Right hindlimb (tissue), 1 donor: ENCODE measurements around the gene ARHGEF11.

Experiments
- DNase-seq: peaks from one replicate; pipeline ENCODE4 v3.0.0-alpha.2; 2018

ARHGEF11 gene

GRCh38 chr1:156998840-156999500 lies 46.6 kb downstream of the ARHGEF11 start:
- no peak for DNase-seq

GRCh38 chr1:156998301-156998700 lies 47.2 kb downstream of the ARHGEF11 start:
- DNase-seq: no peak

DNA sequence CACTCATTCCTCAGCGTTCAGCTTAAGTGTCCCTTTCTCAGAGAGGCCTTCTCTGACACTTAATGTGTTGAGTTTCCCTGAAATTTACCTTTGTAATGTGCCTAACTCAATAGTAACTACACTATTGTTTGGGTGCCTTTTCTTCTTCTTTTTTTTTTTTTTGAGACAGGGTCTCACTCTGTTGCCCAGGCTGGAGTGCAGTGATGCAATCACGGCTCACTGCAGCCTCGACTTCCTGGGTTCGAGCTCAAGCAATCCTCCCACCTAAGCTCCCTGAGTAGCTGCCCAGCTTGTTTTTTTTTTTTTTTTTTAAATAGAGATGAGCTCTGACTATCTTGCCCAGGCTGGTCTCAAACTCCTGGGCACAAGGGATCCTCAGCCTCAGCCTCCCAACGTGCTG lies 50.1 kb downstream of the ARHGEF11 start:
- no peak for DNase-seq

GRCh38 chr1:156994277-156994676 lies 51.3 kb downstream of the ARHGEF11 start:
- no peak for DNase-seq

- no peak for DNase-seq
Observed at GRCh38 chr1:156993426-156994147, 52.0 kb downstream of the ARHGEF11 start.

GRCh38 chr1:156992215-156992614 lies 53.3 kb downstream of the ARHGEF11 start:
- DNase-seq: no peak

DNA sequence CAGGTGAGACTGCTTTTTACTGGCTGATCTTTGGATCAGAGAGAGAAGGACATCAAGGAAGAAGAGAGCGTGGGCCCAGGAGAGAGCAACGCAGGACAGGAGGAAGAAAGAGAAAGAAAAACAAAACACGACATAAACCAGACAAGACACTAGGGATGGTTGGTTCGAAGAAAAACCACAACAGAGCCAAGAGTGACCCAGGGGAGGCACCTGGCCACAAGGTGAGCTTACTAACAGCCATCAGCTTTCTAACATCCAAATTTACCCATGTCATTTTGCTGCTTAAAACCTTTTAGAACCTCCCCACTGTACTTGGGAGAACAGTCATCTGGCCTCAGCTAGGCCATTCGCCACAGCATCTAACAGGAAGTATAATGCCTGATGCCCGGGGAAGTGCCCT lies 57.8 kb downstream of the ARHGEF11 start:
- DNase-seq: no peak

GRCh38 chr1:156980551-156980950 lies 65.0 kb downstream of the ARHGEF11 start:
- no peak for DNase-seq

GRCh38 chr1:156975084-156975483 lies 70.5 kb downstream of the ARHGEF11 start:
- no peak for DNase-seq

DNA sequence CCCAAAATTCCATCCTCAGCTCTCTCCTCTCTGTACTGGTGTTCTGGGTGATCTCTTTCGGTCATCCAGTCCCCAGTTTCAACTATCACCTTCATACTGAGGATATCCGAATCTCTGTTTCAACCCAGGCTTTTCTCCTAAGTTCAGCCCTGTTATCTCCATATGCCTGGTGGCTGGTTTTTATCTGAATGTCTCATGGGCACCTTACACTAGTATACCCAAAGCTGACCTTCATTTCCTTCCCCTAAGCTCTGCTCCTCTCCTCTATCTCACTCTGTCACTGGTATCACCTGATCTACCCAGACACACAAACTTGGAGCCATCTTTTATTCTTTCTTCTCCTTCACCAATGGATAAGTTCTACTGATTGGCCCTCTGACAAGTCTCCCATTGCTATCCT lies 72.1 kb downstream of the ARHGEF11 start:
- no peak for DNase-seq

DNA sequence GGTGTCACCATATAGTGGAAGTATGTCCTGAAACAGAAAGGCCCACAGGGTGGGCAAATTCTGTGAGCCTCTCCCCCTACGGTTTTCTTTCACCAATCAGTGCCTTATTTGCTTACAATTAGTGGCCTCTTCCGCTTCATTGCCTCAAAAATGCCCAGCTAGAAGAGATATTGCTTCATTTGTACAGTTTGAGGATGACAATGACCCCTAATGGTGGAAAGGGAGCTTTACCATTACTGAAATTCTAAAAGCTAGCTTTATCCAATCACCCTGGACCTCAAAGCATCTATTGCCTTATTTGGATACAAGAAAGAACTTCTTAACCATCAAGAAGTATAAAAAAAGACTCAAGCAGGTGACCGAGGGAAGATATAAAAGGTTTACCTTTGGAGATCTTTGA lies 75.5 kb downstream of the ARHGEF11 start:
- no peak for DNase-seq

GRCh38 chr1:156969496-156969895 lies 76.0 kb downstream of the ARHGEF11 start:
- DNase-seq: no peak

DNA sequence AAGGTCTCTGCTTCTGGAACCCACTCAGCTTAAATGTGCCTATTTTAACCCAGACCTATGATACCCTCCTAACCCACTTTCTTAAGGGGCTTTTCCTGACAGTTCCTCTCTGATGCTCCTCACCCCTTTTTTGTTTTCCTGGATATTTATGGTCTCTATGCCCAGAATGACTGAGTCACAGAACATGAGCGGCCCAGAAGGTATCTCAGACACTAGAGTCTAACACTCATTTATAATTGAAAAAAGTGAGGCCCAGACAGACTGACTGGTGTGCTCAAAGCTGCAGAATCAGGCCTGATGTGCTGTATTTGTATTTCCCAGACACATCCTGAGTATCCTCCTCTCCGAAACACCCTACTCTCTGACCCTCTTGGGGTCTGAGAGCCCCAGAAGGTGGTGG lies 81.1 kb downstream of the ARHGEF11 start:
- DNase-seq: no peak

GRCh38 chr1:156963621-156964020 lies 81.9 kb downstream of the ARHGEF11 start:
- no peak for DNase-seq

DNA sequence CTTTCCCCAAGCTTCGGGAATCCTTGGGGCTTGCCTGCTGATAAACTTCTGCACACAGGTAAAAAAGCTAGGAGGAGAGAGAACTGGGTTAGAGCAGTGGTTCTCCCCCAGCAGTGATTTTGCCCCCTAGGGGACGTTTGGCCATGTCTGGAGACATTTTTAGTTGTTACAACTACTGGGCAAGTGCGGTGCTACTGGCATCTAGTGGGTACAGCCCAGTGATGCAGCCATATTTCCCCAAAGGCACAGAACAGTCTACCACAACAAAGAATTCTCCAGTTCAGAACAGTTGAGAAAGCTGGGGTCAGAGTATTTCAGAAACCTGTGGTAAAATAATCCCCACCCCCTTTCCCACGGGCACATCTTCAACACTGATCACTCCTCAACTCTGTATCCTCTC lies 83.8 kb downstream of the ARHGEF11 start:
- no peak for DNase-seq

- DNase-seq: no peak
Observed at GRCh38 chr1:156959925-156960324, 85.6 kb downstream of the ARHGEF11 start.

DNA sequence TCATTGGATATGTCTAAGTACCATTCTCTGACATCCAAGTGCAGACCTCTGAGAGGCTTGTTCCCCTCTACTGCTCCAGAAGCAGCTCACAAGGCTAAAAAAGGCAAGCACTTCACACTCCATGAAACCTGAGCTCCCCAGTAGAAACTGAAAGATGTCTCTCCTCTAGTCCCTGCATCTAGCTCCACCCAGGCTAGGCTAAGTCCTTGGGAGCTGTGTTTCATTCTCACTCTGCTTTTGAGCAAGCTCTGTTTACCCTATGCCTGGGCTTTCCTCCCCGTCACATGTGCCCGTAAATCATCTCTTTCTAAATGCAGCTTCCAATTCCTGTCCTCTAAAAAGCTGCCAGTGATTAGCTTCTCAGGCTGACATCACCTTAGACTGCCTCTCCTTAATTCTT lies 86.1 kb downstream of the ARHGEF11 start:
- DNase-seq: no peak

DNA sequence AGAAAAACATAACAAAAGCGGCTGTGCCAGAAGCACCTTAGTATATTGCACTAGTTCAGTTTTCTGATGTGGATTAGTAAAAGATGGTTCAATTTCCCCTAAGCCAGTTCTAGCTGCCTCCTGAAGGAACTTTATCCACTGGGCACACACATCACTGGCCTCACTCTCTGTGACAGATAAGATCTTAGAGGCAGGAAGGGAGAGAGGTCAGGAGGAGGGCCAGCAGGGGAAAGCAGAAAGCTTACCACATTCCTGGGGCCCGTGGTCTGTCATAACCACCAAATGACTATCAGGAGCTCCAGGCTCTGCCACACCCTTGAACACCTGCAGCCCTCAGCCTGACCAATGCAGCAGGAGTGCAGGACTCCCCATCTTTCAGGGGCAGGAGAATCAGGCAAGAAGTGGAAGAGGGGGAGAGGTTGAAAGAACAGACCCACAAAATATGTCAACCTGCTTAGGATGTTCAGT lies 87.3 kb downstream of the ARHGEF11 start:
- DNase-seq: no peak

DNA sequence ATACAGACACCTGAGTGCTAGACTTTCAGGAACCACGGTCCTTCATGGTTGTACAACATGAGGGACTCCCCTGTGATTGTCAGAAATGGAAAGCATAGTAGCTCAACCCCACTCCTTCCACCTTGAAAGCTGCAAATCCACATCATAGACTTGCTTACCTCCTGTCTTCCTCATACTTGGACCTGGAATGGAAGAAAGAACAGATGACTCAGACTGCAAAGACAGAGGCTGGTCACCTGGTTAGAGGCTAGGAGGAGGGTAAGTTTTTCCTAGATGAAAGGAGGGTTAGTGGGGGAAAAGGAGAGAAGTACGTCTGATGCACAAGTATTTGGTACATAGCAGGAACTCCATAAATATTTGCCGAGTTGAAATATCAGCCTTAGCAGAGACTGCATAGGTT lies 87.9 kb downstream of the ARHGEF11 start:
- DNase-seq: no peak

DNA sequence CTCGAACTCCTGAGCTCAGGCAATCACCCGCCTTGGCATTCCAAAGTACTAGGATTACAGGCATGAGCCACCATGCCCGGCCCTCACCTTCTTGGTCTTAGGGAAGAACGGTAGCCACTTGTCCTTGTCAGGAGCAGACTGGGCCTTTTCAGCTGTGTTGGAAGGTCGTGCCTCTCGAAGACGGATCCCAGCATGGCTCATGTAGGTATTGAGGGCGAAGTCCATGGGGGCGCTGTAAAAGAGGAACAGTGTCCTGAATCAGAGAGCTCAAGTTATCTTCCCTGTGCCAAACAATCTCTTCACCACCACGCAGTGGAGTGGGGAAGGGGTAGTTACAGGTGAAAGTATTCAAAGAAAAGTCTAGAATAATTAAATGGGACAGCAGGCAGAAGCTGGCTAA lies 89.2 kb downstream of the ARHGEF11 start:
- no peak for DNase-seq

DNA sequence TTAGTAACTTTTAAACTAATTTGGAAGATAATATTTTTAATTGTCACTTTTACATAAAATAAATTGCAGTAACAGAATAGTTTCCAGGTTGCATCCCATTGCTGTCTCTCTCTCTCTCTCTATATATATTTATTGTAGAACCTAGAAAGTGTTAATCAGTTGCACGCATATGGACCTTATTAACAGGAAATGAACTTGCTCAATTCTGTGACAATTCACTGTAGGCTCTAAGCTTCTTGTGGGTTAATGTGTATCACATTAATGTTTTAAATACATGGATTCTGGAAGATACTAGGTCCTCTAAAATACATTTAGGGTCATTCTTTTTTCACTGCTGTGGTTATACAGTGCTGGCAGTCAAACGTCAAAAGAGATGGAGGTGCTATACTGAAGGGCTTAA lies 92.0 kb downstream of the ARHGEF11 start:
- no peak for DNase-seq

- DNase-seq: no peak
Observed at GRCh38 chr1:156951371-156951770, 94.2 kb downstream of the ARHGEF11 start.

- no peak for DNase-seq
Observed at GRCh38 chr1:156949127-156949526, 96.4 kb downstream of the ARHGEF11 start.

DNA sequence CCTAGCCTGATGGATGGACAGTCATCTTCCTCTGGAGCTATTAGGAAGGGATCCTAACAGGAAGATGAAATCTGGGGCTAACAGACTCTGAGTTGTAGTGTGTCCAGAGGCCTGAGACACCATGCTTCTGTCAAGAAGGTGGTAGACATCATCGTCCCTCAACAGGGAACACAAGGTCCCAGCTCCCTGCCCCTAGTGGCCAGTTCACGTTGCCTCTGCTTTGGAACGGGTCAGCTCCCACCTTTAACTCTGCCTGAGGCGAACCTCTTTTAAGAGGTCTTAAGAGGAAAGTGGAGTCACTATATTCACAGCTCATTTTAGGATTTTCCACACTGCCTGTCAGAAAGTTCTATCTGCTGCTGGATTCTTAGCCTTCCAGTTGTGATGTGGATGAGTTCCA lies 96.8 kb downstream of the ARHGEF11 start:
- no peak for DNase-seq
